GM10847 (cell line): ENCODE measurements around the gene KLC1.

Source experiments
- POLR2A ChIP-seq: IDR thresholded peaks from 2 replicates; pipeline ENCODE4 v1.6.1; 2011; ENCODE audit not compliant: insufficient read length; ENCODE audit errors: extremely low read depth

KLC1 gene

GRCh38 chr14:103628684-103629502 is at the start of gene KLC1:
Gene KLC1 (plus strand): TSS chr14:103629211. CDS start chr14:103654565, 25,354 bp downstream.
- TF ChIP-seq POLR2A: peak; percentile 84

GRCh38 chr14:103581206-103581605 is 47.8 kb upstream of the KLC1 start:
- TF ChIP-seq POLR2A: no peak

- TF ChIP-seq POLR2A: no peak
These were observed 46.9 kb upstream of the KLC1 start for GRCh38 chr14:103581954-103582703.

- no peak for TF ChIP-seq POLR2A
These were observed 44.6 kb upstream of the KLC1 start for GRCh38 chr14:103584326-103584915.

- TF ChIP-seq POLR2A: no peak
These were observed 35.4 kb upstream of the KLC1 start for GRCh38 chr14:103593577-103593976.

GRCh38 chr14:103594265-103594664 is 34.7 kb upstream of the KLC1 start:
- no peak for TF ChIP-seq POLR2A

GRCh38 chr14:103597623-103598377 is 31.2 kb upstream of the KLC1 start:
- TF ChIP-seq POLR2A: no peak

- no peak for TF ChIP-seq POLR2A
These were observed 28.5 kb upstream of the KLC1 start for GRCh38 chr14:103600503-103600902.

- TF ChIP-seq POLR2A: no peak
These were observed 24.4 kb upstream of the KLC1 start for GRCh38 chr14:103604620-103605019.

- TF ChIP-seq POLR2A: no peak
These were observed 21.9 kb upstream of the KLC1 start for GRCh38 chr14:103606963-103607668.

- no peak for TF ChIP-seq POLR2A
These were observed 21.2 kb upstream of the KLC1 start for GRCh38 chr14:103607822-103608221.

GRCh38 chr14:103611215-103611614 is 17.8 kb upstream of the KLC1 start:
- TF ChIP-seq POLR2A: no peak

GRCh38 chr14:103613517-103613916 is 15.5 kb upstream of the KLC1 start:
- TF ChIP-seq POLR2A: no peak

- TF ChIP-seq POLR2A: no peak
These were observed 12.2 kb upstream of the KLC1 start for GRCh38 chr14:103616635-103617300.
